OCI-LY7 (cell line): Measurements from ENCODE around the gene OPALIN. TPM values are rescaled to one million over a fixed set of nuclear protein-coding genes. Genes with fewer than 3 reads are reported as not detected.
A peak's percentile ranks its signal among the peaks of the same experiment; 100 is the strongest.

ENCODE experiments used
- BruUV-seq: library from RNA; stranded (reverse); fragments of 400-500 nt; replicated peaks from 2 replicates; lab custom pipeline; 2021; lab: Mats Ljungman, UMichigan
- CTCF ChIA-PET: fragments of 300-600 bp; sonication (Branson Sonifier 250); formaldehyde crosslinking; loops from one replicate; lab custom pipeline; 2022; ENCODE audit warnings: antibody characterized with exemption; ENCODE audit not compliant: unreplicated experiment; lab: Charles Lee
- POLR2A ChIA-PET: fragments of 300-600 bp; sonication (Branson Sonifier 250); formaldehyde crosslinking; loops from one replicate; lab custom pipeline; 2022; ENCODE audit warnings: antibody characterized with exemption; lab: Charles Lee
- DNase-seq: peaks from one replicate; pipeline ENCODE4 v3.0.0-alpha.2; 2015; ENCODE audit warnings: low spot score
- H2AFZ ChIP-seq: fragments of 200-600 bp; sonication (generic), shearing (Covaris generic); 2 replicates; pipeline ENCODE4 v1.6.1; 2014; ENCODE audit warnings: mild to moderate bottlenecking, antibody characterized with exemption, low read length, moderate library complexity
- H3K27ac ChIP-seq: fragments of 200-600 bp; sonication (generic); 2 replicates; pipeline ENCODE4 v1.5.1; 2014; ENCODE audit warnings: mixed run types, low read depth, mild to moderate bottlenecking, moderate library complexity, low read length, inconsistent platforms; ENCODE audit not compliant: poor library complexity, severe bottlenecking
- H3K36me3 ChIP-seq: fragments of 200-600 bp; sonication (generic); 2 replicates; pipeline ENCODE4 v1.6.1; 2014; ENCODE audit warnings: mild to moderate bottlenecking, antibody characterized with exemption, low read length, moderate library complexity, mixed read lengths; ENCODE audit not compliant: insufficient read depth
- H3K4me1 ChIP-seq: fragments of 200-600 bp; sonication (generic); 2 replicates; pipeline ENCODE4 v1.5.1; 2014; ENCODE audit warnings: mild to moderate bottlenecking, low read length; ENCODE audit not compliant: insufficient read depth, poor library complexity, severe bottlenecking
- H3K4me2 ChIP-seq: fragments of 200-600 bp; sonication (generic); 2 replicates; pipeline ENCODE4 v1.6.1; 2014; ENCODE audit warnings: mild to moderate bottlenecking, low read length
- H3K4me3 ChIP-seq: fragments of 200-600 bp; sonication (generic); 2 replicates; pipeline ENCODE4 v1.5.1; 2014; ENCODE audit warnings: mild to moderate bottlenecking, low read depth, low read length; ENCODE audit not compliant: poor library complexity, severe bottlenecking
- H3K79me2 ChIP-seq: fragments of 200-600 bp; sonication (generic); 2 replicates; pipeline ENCODE4 v1.6.1; 2016; ENCODE audit warnings: low read depth, mild to moderate bottlenecking, low read length, moderate library complexity, mixed read lengths; ENCODE audit not compliant: insufficient read depth
- H3K9me2 ChIP-seq: fragments of 200-600 bp; sonication (generic); 2 replicates; pipeline ENCODE4 v1.6.1; 2016; ENCODE audit warnings: mild to moderate bottlenecking, low read length, mixed read lengths; ENCODE audit not compliant: insufficient read depth
- H3K9me3 ChIP-seq: fragments of 200-600 bp; sonication (generic); 2 replicates; pipeline ENCODE4 v1.6.1; 2014; ENCODE audit warnings: mild to moderate bottlenecking, mixed run types, low read length, mixed read lengths
- H4K20me1 ChIP-seq: fragments of 200-600 bp; sonication (generic); 2 replicates; pipeline ENCODE4 v1.6.1; 2014; ENCODE audit warnings: mild to moderate bottlenecking, antibody characterized with exemption, low read length, moderate library complexity, mixed read lengths; ENCODE audit not compliant: insufficient read depth
- EZH2phosphoT487 ChIP-seq: fragments of 200-600 bp; sonication (generic); IDR thresholded peaks from 2 replicates; pipeline ENCODE4 v1.6.1; 2018; ENCODE audit warnings: low read depth, borderline replicate concordance, mild to moderate bottlenecking, mixed run types, antibody characterized with exemption, low read length, moderate library complexity, mixed read lengths
- intact Hi-C: fragments of 100-400 bp; cut with micrococcal nuclease; formaldehyde crosslinking; loops from one replicate; pipeline ENCODE4 v1.10.0; 2022; ENCODE audit not compliant: unreplicated experiment
- total RNA-seq, 2 experiments: library from RNA; depleted of rRNA in 1 of 2; stranded (reverse); fragments of >200 nt in 1 of 2; shearing (Covaris generic) in 1 of 2; gene quantifications; 2 replicates each; pipeline ENCODE4 v1.2.3, GENCODE V29; 2014 to 2022
- TF ChIP-seq, protein P1 (sequence below): fragments of 200-600 bp; sonication (generic); conservative IDR thresholded peaks from 2 replicates; pipeline ENCODE4 v1.5.1; 2014; ENCODE audit warnings: mild to moderate bottlenecking, antibody characterized with exemption, low read length, moderate library complexity, mixed read lengths

OPALIN gene
- total RNA-seq, 2 experiments from 2014 or later, result not detected

DNA sequence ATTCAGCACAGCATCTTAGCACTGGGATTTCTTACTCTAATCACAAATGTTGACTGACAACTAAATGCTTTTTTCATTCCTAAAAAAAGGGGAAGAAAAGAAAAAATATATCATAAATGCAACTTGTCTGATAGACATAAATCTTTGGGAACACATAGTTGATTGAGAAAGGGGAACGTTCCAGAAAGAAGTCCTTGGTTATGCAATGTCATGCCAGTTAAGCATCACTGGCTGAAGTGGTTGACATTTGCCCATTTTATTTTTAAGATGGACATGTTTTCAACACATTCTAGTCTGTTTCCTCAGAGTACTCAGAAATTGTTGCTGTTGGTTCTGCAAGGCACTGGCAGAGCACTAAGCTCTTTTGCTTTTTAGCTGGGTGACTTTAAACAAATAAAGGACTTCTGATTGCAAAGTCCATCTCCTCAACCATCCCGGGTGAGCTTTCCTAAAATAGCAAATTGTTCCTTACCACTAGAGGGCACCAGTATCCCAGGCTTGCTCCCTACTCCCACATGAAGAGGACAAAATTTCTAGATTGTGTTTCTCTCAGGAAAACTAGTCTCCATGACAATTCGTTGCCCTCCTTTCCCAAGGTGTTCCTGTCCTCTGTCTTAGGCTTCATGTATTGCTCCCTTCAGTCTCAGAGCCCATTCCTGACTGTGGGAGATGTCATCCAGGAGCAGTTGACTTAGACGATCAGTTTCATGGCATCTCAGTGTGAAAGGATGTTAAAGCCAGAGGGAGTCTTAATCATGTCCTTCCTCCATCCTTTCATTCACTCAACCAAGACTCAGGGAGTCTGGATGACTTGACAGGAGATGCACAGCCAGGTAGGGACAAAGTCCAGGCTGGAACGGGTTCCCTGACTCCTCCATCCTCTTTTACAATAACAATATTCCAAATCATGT, 23.9 kb downstream of the OPALIN start:
- no peaks in the 10 kb centered on the region for H3K9me2 ChIP-seq
- peak; percentile 23 for DNase-seq
- BruUV-seq, result no TSS peak

DNA sequence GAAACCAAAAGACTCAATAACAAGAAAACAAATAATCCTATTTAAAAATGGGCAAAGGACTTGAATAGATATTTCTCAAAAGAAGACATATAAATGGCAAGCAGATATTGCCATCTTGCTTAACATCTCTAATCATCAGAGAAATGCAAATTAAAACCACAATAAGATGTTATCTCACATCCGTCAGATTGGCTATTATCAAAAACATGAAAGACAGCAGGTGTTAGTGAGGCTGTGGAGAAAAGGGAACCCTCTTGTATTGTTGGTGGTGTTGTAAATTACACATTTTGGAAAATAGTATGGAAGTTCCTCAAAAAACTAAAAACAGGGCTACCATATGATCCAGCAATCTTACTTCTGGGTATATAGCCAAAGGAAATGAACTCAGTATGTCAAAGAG, 25.7 kb downstream of the OPALIN start:
- Histone ChIP-seq H3K36me3 (no peaks in the 10 kb centered on the region), H3K4me1 (peaks cover 13% of the 10 kb centered on the region), H4K20me1 (no peaks in the 10 kb centered on the region), H2AFZ (peak overlapping the region; percentile 13; the same call in 1 of the 2 replicates), H3K9me3 (no peaks in the 10 kb centered on the region), H3K79me2 (no peaks in the 10 kb centered on the region), H3K9me2 (no peaks in the 10 kb centered on the region), H3K27ac (no peak overlapping the region), H3K4me3 (no peak overlapping the region), H3K4me2 (peak overlapping the region; percentile 33)
- ChIA-PET CTCF (no interaction called here), POLR2A (interaction anchor here (0.8 kb wide), 1 partner anchor 10 kb away, joined by 4 read pairs; no protein-coding TSS in a partner anchor)
- DNase-seq, result peak; percentile 14
- intact Hi-C loops, result loop anchor here (2.0 kb wide), 1 partner anchor 316 kb away; no protein-coding TSS in a partner anchor
- BruUV-seq, result no TSS peak
- no peak for TF ChIP-seq EZH2phosphoT487
- TF ChIP-seq, protein P1, sequence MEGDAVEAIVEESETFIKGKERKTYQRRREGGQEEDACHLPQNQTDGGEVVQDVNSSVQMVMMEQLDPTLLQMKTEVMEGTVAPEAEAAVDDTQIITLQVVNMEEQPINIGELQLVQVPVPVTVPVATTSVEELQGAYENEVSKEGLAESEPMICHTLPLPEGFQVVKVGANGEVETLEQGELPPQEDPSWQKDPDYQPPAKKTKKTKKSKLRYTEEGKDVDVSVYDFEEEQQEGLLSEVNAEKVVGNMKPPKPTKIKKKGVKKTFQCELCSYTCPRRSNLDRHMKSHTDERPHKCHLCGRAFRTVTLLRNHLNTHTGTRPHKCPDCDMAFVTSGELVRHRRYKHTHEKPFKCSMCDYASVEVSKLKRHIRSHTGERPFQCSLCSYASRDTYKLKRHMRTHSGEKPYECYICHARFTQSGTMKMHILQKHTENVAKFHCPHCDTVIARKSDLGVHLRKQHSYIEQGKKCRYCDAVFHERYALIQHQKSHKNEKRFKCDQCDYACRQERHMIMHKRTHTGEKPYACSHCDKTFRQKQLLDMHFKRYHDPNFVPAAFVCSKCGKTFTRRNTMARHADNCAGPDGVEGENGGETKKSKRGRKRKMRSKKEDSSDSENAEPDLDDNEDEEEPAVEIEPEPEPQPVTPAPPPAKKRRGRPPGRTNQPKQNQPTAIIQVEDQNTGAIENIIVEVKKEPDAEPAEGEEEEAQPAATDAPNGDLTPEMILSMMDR, result no peak

More for the DNA sequence above, 23.9 kb downstream of the OPALIN start:
- Histone ChIP-seq H3K36me3 (no peaks in the 10 kb centered on the region), H2AFZ (no peak overlapping the region), H3K27ac (no peak overlapping the region), H4K20me1 (no peaks in the 10 kb centered on the region), H3K9me3 (no peaks in the 10 kb centered on the region), H3K4me1 (peaks cover 13% of the 10 kb centered on the region), H3K4me3 (no peak overlapping the region), H3K4me2 (no peak overlapping the region), H3K79me2 (no peaks in the 10 kb centered on the region)
- CTCF ChIA-PET, result interaction anchor here (0.9 kb wide), 1 partner anchor 105 kb away, joined by 3 read pairs; no protein-coding TSS in a partner anchor
- intact Hi-C loops, result no loop called here
- no peak for TF ChIP-seq EZH2phosphoT487
- TF ChIP-seq, protein P1, result peak; percentile 82
- POLR2A ChIA-PET, result interaction anchor here (1.6 kb wide), 1 partner anchor 32 kb away, joined by 3 read pairs; no protein-coding TSS in a partner anchor
